WTC11 (cell line): ENCODE results near the gene NEDD4L.

Experiments used
- NFYB ChIP-seq: sonication (generic); formaldehyde crosslinking; conservative IDR thresholded peaks from 2 replicates; pipeline ENCODE4 v1.8.0; 2022; ENCODE audit warnings: low read depth, missing genetic modification reagents
- TCF7 ChIP-seq: sonication (generic); formaldehyde crosslinking; IDR thresholded peaks from 2 replicates; pipeline ENCODE4 v1.8.0; 2022; ENCODE audit warnings: mild to moderate bottlenecking, low read depth, missing genetic modification reagents, moderate library complexity
- TF ChIP-seq, protein P1 (sequence below): fragments of 200-600 bp; IDR thresholded peaks from 2 replicates; pipeline ENCODE4 v1.8.0; 2022; ENCODE audit warnings: antibody characterized with exemption

DNA sequence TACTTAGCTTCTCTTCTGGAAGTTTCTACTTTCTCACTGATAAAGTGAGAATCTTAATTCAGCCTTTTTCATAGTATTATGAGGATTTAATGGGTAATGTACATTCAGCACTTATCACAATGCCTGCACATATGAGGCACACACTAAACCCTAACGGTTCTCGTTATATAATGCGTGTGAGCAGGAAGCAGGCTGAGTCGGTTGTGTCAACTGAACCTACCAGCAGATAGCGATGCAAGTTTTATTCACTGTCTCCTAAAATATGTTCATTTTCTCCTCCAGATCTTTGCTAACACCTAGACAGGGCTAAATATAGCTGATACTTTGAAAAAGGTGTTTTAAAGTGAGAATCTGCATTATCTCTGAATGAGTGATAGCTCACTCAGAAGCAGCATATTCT, 383.3 kb downstream of the NEDD4L start:
- TF ChIP-seq, protein P1, sequence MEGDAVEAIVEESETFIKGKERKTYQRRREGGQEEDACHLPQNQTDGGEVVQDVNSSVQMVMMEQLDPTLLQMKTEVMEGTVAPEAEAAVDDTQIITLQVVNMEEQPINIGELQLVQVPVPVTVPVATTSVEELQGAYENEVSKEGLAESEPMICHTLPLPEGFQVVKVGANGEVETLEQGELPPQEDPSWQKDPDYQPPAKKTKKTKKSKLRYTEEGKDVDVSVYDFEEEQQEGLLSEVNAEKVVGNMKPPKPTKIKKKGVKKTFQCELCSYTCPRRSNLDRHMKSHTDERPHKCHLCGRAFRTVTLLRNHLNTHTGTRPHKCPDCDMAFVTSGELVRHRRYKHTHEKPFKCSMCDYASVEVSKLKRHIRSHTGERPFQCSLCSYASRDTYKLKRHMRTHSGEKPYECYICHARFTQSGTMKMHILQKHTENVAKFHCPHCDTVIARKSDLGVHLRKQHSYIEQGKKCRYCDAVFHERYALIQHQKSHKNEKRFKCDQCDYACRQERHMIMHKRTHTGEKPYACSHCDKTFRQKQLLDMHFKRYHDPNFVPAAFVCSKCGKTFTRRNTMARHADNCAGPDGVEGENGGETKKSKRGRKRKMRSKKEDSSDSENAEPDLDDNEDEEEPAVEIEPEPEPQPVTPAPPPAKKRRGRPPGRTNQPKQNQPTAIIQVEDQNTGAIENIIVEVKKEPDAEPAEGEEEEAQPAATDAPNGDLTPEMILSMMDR = no peak
- no peak for TF ChIP-seq NFYB (CRISPR knock-in tag)
- no peak for TF ChIP-seq TCF7 (CRISPR knock-in tag)
